Esophagus muscularis mucosa (tissue), 4 donors: ENCODE data around the gene ADGRA3. TPM values are rescaled to one million over a fixed set of nuclear protein-coding genes. Genes with fewer than 3 reads are reported as not detected.

ENCODE experiments used
- DNase-seq: peaks from one replicate; pipeline ENCODE4 v3.0.0-alpha.2; 2017; ENCODE audit errors: extremely low spot score
- H3K27ac ChIP-seq, 4 donors: fragments of 200-600 bp; sonication (generic); replicated peaks in 1 of 4; 1 replicate in 3 of 4; 2 replicates in 1 of 4; pipeline ENCODE4 v1.5.1; 2016 to 2019; ENCODE audit warnings: mild to moderate bottlenecking in 1 of 4
- H3K27me3 ChIP-seq, 4 donors: fragments of 200-600 bp; sonication (generic); one replicate each; pipeline versions ENCODE4 v1.5.1 to v1.6.0; 2016 to 2019
- H3K36me3 ChIP-seq, 4 donors: fragments of 200-600 bp; sonication (generic); one replicate each; pipeline ENCODE4 v1.5.1; 2016 to 2019
- H3K4me1 ChIP-seq, 4 donors: fragments of 200-600 bp; sonication (generic); one replicate each; pipeline ENCODE4 v1.5.1; 2016 to 2019
- H3K4me3 ChIP-seq, 4 donors: fragments of 200-600 bp; sonication (generic); 1 replicate in 2 of 4; 2 replicates in 2 of 4; pipeline ENCODE4 v1.5.1; 2016 to 2019; ENCODE audit warnings: mild to moderate bottlenecking in 4 of 4, moderate library complexity in 1 of 4
- H3K9me3 ChIP-seq, 4 donors: fragments of 200-600 bp; sonication (generic); 1 replicate in 3 of 4; 2 replicates in 1 of 4; pipeline ENCODE4 v1.5.1; 2016 to 2019
- EP300 ChIP-seq: sonication (generic); formaldehyde crosslinking; IDR thresholded peaks from one replicate; pipeline ENCODE4 v1.6.1; 2017; ENCODE audit warnings: antibody characterized with exemption
- POLR2A ChIP-seq: fragments of 450-650 bp; IDR thresholded peaks from one replicate; pipeline ENCODE4 v1.6.1; 2017; ENCODE audit warnings: antibody characterized with exemption, moderate library complexity, mild to moderate bottlenecking, low read depth
- POLR2AphosphoS5 ChIP-seq, 2 donors: sonication (generic); formaldehyde crosslinking; IDR thresholded peaks; one replicate each; pipeline ENCODE4 v1.6.1; 2017; ENCODE audit warnings: antibody characterized with exemption in 2 of 2
- WGBS: methylation state at CpG from one replicate; pipeline ENCODE4 v1.1.5; 2018; 5-methylcytosine and 5-hydroxymethylcytosine counted together
- intact Hi-C: fragments of 100-400 bp; cut with DNase I; formaldehyde crosslinking; loops from one replicate; pipeline ENCODE4 v1.15.1; 2023
- total RNA-seq, 4 donors: library from RNA; depleted of rRNA; stranded (reverse); fragments of >200 nt; gene quantifications; one replicate each; pipeline versions ENCODE4 v1.1.0 to v1.2.1, GENCODE V29; 2016
- TF ChIP-seq, protein P1 (sequence below), 3 experiments: fragments of 200-600 bp in 2 of 3; fragments of 450-650 bp in 1 of 3; sonication (generic) in 2 of 3; IDR thresholded peaks; one replicate each; pipeline ENCODE4 v1.5.1; 2017 to 2019; ENCODE audit warnings: antibody characterized with exemption in 3 of 3, mild to moderate bottlenecking in 2 of 3, moderate library complexity in 1 of 3

Gene ADGRA3
- total RNA-seq, 4 donors from 2014 or later = 24.9 to 41.0 (median 35.3) TPM

GRCh38 chr4:22551550-22551949 is 35.7 kb upstream of the ADGRA3 start:
- intact Hi-C loops = no loop called here
- 57% methylated on average over 1 of the region's 1 CpG for WGBS
- TF ChIP-seq, protein P1, sequence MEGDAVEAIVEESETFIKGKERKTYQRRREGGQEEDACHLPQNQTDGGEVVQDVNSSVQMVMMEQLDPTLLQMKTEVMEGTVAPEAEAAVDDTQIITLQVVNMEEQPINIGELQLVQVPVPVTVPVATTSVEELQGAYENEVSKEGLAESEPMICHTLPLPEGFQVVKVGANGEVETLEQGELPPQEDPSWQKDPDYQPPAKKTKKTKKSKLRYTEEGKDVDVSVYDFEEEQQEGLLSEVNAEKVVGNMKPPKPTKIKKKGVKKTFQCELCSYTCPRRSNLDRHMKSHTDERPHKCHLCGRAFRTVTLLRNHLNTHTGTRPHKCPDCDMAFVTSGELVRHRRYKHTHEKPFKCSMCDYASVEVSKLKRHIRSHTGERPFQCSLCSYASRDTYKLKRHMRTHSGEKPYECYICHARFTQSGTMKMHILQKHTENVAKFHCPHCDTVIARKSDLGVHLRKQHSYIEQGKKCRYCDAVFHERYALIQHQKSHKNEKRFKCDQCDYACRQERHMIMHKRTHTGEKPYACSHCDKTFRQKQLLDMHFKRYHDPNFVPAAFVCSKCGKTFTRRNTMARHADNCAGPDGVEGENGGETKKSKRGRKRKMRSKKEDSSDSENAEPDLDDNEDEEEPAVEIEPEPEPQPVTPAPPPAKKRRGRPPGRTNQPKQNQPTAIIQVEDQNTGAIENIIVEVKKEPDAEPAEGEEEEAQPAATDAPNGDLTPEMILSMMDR (IDR thresholded peaks at IDR 0.05) = no peak
- TF ChIP-seq POLR2A (no peak), POLR2AphosphoS5 (IDR thresholded peaks at IDR 0.05) (no peak), EP300 (no peak)

DNA sequence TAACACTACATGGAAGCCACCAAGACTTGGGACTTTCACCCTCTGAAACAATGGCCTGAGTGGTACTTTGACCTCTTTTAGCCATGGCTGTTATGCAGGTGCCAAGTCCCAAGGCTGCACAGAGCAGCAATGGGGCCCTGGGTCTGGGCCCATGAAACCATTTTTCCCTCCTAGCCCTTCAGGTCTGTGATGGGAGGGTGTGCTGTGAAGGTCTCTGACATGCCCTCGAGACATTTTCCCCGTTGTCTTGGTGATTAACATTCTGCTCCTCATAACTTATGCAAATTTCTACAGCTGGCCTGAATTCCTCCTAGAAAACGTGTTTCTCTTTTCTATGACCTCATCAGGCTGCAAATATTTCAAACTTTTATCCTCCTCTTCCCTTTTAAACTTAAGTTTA is 30.4 kb upstream of the ADGRA3 start:
- Histone ChIP-seq H3K27me3 (no peaks in the 10 kb centered on the region), H3K9me3 (no peaks in the 10 kb centered on the region), H3K27ac (no peak overlapping the region), H3K36me3 (no peaks in the 10 kb centered on the region), H3K4me1 (no peaks in the 10 kb centered on the region), H3K4me3 (no peak overlapping the region)
- 84% methylated on average over 3 of the region's 3 CpGs for WGBS
- no peak for TF ChIP-seq POLR2AphosphoS5 (IDR thresholded peaks at IDR 0.05)
- intact Hi-C loops = no loop called here
- DNase-seq = no peak

More at GRCh38 chr4:22551550-22551949, 35.7 kb upstream of the ADGRA3 start:
- no peak for DNase-seq
- Histone ChIP-seq H3K27ac (no peak overlapping the region), H3K36me3 (no peaks in the 10 kb centered on the region), H3K4me3 (no peak overlapping the region), H3K4me1 (no peaks in the 10 kb centered on the region), H3K27me3 (no peaks in the 10 kb centered on the region), H3K9me3 (no peaks in the 10 kb centered on the region)

DNA sequence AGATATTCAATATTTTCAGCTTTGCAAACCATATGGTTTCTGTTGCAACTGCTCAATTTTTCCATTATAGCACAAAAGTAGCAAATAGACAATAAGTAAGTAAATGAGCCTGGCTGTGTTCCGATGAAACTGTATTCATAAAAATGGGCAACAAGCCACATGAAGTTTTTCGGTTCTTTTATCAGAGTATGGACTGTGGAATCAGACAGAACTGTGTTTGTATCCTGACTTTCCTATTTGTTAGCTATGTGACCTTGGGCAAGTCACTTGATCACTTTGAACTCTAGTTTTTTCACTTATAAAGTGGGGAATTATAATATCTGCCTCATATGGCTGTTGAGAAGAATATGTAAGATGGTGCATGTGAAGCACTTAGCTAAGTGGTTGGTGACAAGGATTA is 23.4 kb upstream of the ADGRA3 start:
- H3K27ac ChIP-seq = no peak overlapping the region
- H3K4me1 ChIP-seq = no peaks in the 10 kb centered on the region
- TF ChIP-seq, protein P1 (IDR thresholded peaks at IDR 0.05) = no peak
- TF ChIP-seq POLR2AphosphoS5 (IDR thresholded peaks at IDR 0.05) (no peak), POLR2A (no peak), EP300 (no peak)
- peaks cover 0 to 12% (median 7%) of the 10 kb centered on the region in 4 donors for H3K9me3 ChIP-seq
- H3K36me3 ChIP-seq = no peaks in the 10 kb centered on the region
- H3K4me3 ChIP-seq = no peak overlapping the region
- DNase-seq = no peak
- WGBS = 79% methylated on average over 2 of the region's 2 CpGs
- no peaks in the 10 kb centered on the region for H3K27me3 ChIP-seq
- intact Hi-C loops = no loop called here

DNA sequence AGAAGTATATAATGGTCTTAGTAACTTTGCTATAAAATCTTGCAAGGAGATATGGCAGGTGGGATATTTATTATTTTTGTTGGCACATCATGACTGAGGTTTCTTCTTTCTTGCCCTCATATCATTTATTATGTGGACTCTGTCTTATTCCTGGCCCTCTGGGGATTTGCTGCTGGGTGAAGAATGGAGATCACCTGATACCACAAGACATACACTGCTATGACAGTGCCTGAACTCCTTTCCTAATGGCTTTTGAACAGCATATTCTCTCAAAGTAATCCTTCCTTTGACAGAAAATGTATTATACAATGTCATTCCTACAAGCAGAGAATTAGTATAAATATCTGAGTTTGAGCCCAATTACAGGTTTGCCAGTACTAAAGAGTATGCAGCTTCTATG is 22.0 kb upstream of the ADGRA3 start:
- Histone ChIP-seq H3K27me3 (no peaks in the 10 kb centered on the region), H3K36me3 (no peaks in the 10 kb centered on the region), H3K4me3 (no peak overlapping the region), H3K27ac (no peak overlapping the region), H3K4me1 (no peaks in the 10 kb centered on the region), H3K9me3 (peaks cover 0 to 17% (median 12%) of the 10 kb centered on the region in 4 donors)
- TF ChIP-seq POLR2A (no peak), EP300 (no peak), POLR2AphosphoS5 (IDR thresholded peaks at IDR 0.05) (no peak)
- TF ChIP-seq, protein P1 (IDR thresholded peaks at IDR 0.05) = no peak
- intact Hi-C loops = no loop called here
- DNase-seq = no peak

- Histone ChIP-seq H3K4me1 (peaks cover 0 to 12% (median 6%) of the 10 kb centered on the region in 4 donors), H3K4me3 (no peak overlapping the region), H3K27me3 (no peaks in the 10 kb centered on the region), H3K9me3 (peaks cover 0 to 17% (median 12%) of the 10 kb centered on the region in 4 donors), H3K27ac (no peak overlapping the region), H3K36me3 (no peaks in the 10 kb centered on the region)
- intact Hi-C loops = no loop called here
- TF ChIP-seq EP300 = no peak
- no peak for TF ChIP-seq POLR2AphosphoS5 (IDR thresholded peaks at IDR 0.05)
- 77% methylated on average over 1 of the region's 1 CpG for WGBS
- no peak for DNase-seq
Observed at GRCh38 chr4:22534374-22534773, 18.5 kb upstream of the ADGRA3 start.

DNA sequence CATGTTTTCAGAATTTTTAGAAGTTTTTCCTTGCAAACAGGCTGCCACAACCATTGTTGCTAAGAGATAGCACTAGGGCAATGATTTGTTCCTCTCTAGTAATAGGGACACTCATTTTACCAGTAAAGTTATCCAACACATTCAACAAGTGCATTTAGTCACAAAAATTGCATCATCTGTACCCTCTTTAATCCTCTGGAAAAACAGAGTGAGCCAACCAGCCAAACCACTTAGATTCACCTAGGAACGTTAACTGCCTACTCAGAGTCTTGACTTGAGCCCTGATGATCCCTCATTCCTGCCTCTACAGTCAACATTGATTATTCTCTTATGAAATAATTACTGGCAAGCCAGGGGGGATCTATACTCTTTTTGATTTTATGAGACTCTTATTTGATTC is 17.0 kb upstream of the ADGRA3 start:
- Histone ChIP-seq H3K9me3 (peaks cover 0 to 17% (median 12%) of the 10 kb centered on the region in 4 donors), H3K27ac (no peak overlapping the region), H3K4me3 (no peak overlapping the region), H3K4me1 (peaks cover 0 to 12% (median 6%) of the 10 kb centered on the region in 4 donors), H3K36me3 (no peaks in the 10 kb centered on the region), H3K27me3 (no peaks in the 10 kb centered on the region)
- intact Hi-C loops = no loop called here
- TF ChIP-seq EP300 (no peak), POLR2AphosphoS5 (IDR thresholded peaks at IDR 0.05) (no peak)
- TF ChIP-seq, protein P1 (IDR thresholded peaks at IDR 0.05) = no peak
- 80% methylated on average over 1 of the region's 1 CpG for WGBS
- no peak for DNase-seq
